SK-N-SH treated with all-trans-retinoic acid at 6 μM for 48 hours (cell line): ENCODE data around the gene FDXACB1.

Experiments
- ATAC-seq: fragments of 200-7000 bp; cut with Tn5 transposase; 3 replicates; pipeline ENCODE4 v1.9.1; 2020; ENCODE audit warnings: mild to moderate bottlenecking, moderate library complexity
- BACH2 ChIP-seq: fragments of 250-450 bp; sonication (Bioruptor Pico); IDR thresholded peaks from 2 replicates; pipeline ENCODE4 v1.9.0; 2021; ENCODE audit warnings: mild to moderate bottlenecking, borderline replicate concordance
- CSDC2 ChIP-seq: fragments of 250-450 bp; sonication (Bioruptor Pico); IDR thresholded peaks from 2 replicates; pipeline ENCODE4 v1.5.0; 2020; ENCODE audit warnings: mild to moderate bottlenecking, moderate library complexity
- ESRRG ChIP-seq: fragments of 250-450 bp; sonication (Bioruptor Pico); IDR thresholded peaks from 2 replicates; pipeline ENCODE4 v1.6.1; 2021; ENCODE audit warnings: mild to moderate bottlenecking
- GLIS3 ChIP-seq: fragments of 250-450 bp; sonication (Bioruptor Pico); IDR thresholded peaks from 2 replicates; pipeline ENCODE4 v1.5.0; 2020; ENCODE audit warnings: mild to moderate bottlenecking, moderate library complexity
- ISL1 ChIP-seq: fragments of 250-450 bp; sonication (Bioruptor Pico); IDR thresholded peaks from 2 replicates; pipeline ENCODE4 v2.1.2; 2022; ENCODE audit warnings: mild to moderate bottlenecking, moderate library complexity
- OSR1 ChIP-seq: fragments of 250-450 bp; sonication (Bioruptor Pico); IDR thresholded peaks from 2 replicates; pipeline ENCODE4 v1.8.0; 2022; ENCODE audit warnings: moderate library complexity, mild to moderate bottlenecking, inconsistent platforms
- PPARA ChIP-seq: fragments of 250-450 bp; sonication (Bioruptor Pico); IDR thresholded peaks from 2 replicates; pipeline ENCODE4 v1.5.0; 2020; ENCODE audit warnings: mild to moderate bottlenecking, borderline replicate concordance
- RARB ChIP-seq: fragments of 250-450 bp; sonication (Bioruptor Pico); IDR thresholded peaks from 2 replicates; pipeline ENCODE4 v1.8.0; 2021; ENCODE audit warnings: mild to moderate bottlenecking, moderate library complexity
- SNAI2 ChIP-seq: fragments of 250-450 bp; sonication (Bioruptor Pico); IDR thresholded peaks from 2 replicates; pipeline ENCODE4 v1.5.0; 2020; ENCODE audit warnings: mild to moderate bottlenecking, moderate library complexity
- TCF4 ChIP-seq: fragments of 250-450 bp; sonication (Bioruptor Pico); IDR thresholded peaks from 2 replicates; pipeline ENCODE4 v1.8.0; 2021; ENCODE audit warnings: mild to moderate bottlenecking, moderate library complexity, borderline replicate concordance
- TOX ChIP-seq: fragments of 250-450 bp; sonication (Bioruptor Pico); IDR thresholded peaks from 2 replicates; pipeline ENCODE4 v1.8.0; 2021; ENCODE audit warnings: mild to moderate bottlenecking, moderate library complexity, borderline replicate concordance
- ZC3H10 ChIP-seq: fragments of 250-450 bp; sonication (Bioruptor Pico); IDR thresholded peaks from 2 replicates; pipeline ENCODE4 v1.5.1; 2021; ENCODE audit warnings: mild to moderate bottlenecking, moderate library complexity
- ZFP30 ChIP-seq: fragments of 450-650 bp; formaldehyde crosslinking; IDR thresholded peaks from 2 replicates; pipeline ENCODE4 v1.5.0; 2022; ENCODE audit warnings: mild to moderate bottlenecking, moderate library complexity
- ZNF70 ChIP-seq: fragments of 450-650 bp; formaldehyde crosslinking; IDR thresholded peaks from 2 replicates; pipeline ENCODE4 v1.5.0; 2020; ENCODE audit warnings: mild to moderate bottlenecking, moderate library complexity
- ZNF8 ChIP-seq: fragments of 450-650 bp; formaldehyde crosslinking; IDR thresholded peaks from 2 replicates; pipeline ENCODE4 v1.5.0; 2020; ENCODE audit warnings: mild to moderate bottlenecking, moderate library complexity
- TF ChIP-seq, protein P1 (sequence below): fragments of 250-450 bp; sonication (Bioruptor Pico); IDR thresholded peaks from 2 replicates; pipeline ENCODE4 v1.8.0; 2020; ENCODE audit warnings: mild to moderate bottlenecking, moderate library complexity, borderline replicate concordance
- TF ChIP-seq, protein P2 (sequence below): fragments of 250-450 bp; sonication (Bioruptor Pico); IDR thresholded peaks from 2 replicates; pipeline ENCODE4 v1.5.1; 2020; ENCODE audit warnings: low read depth, mild to moderate bottlenecking, moderate library complexity
- TF ChIP-seq, protein P3 (sequence below): fragments of 250-450 bp; sonication (Bioruptor Pico); IDR thresholded peaks from 2 replicates; pipeline ENCODE4 v1.5.0; 2020; ENCODE audit warnings: mild to moderate bottlenecking, moderate library complexity
- TF ChIP-seq, protein P4 (sequence below): fragments of 250-450 bp; sonication (Bioruptor Pico); IDR thresholded peaks from 2 replicates; pipeline ENCODE4 v1.5.1; 2021; ENCODE audit warnings: mild to moderate bottlenecking, moderate library complexity

Gene FDXACB1, protein sequence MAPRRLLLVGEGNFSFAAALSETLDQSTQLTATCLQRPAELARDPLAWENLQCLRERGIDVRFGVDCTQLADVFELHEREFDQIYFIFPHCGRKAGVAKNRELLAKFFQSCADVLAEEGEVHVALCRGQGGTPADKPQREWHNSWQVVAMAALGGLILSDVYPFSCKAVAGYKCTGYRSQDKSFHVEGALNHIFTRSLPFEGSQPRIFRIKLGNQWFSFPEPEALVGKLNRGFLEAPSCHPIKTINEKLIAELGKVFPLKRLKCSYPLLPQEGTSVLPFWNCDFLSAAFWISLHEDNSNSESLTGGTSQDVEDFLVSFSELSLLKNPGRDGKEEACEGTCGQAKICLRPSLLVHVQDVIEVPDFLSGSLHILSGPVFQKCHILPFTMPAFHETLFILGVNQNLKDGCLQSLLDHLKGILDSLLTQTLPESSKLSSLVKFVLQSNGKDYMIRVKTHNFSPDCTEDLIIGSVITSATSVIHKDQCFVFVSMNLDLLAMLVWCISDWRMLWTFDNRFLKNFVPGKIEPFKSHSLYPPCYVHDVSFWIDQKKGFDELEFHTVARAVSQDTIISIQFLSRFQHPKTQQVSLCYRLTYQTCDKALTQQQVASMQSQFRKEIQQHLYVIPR

DNA sequence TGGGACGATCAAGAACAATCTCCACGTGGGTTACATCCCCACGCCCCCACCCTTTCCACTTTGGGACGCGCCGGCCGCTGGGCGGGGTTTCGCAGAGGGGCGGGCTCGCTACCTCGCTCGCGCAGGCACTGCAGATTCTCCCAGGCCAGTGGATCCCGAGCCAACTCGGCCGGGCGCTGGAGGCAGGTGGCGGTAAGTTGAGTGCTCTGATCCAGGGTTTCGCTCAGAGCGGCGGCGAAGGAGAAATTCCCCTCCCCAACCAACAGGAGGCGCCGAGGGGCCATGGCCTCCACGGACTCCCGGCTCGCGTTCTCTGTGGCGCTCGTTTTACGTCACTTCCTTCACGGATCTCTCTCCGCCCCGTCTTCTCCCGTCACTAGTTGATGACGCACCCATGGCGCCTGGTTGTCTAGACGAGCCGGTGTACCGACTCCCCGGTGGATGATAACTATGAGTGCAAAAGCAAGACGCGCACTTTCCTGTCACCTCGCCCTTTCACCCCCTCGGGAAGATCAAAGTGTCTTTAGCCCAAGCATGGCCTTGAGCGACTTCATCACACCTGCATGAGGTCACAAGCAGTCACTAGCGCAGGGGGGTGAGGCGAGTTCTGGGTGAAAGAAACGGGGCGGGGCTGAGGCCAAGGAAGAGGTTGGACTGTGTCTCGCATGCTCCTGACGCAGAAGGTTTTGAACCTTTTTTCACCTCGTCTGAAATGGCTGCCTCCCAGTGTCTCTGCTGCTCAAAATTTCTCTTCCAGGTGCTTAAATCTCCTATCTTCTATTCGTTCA lies at the start of gene FDXACB1, which contains the start of gene CFAP68:
Gene FDXACB1, minus strand, starts transcription at position 317 of the 788 bp plus-strand sequence. Its CDS starts 33 bp downstream, at position 284.
Gene CFAP68, plus strand, starts transcription at position 693 of the 788 bp plus-strand sequence. Its CDS starts 20 bp downstream, at position 713.
- TF ChIP-seq RARB (CRISPR knock-in tag) (no peak), BACH2 (no peak), TOX (CRISPR knock-in tag) (no peak), ZFP30 (no peak), TCF4 (CRISPR knock-in tag) (no peak), ISL1 (CRISPR knock-in tag) (no peak), GLIS3 (no peak), ESRRG (CRISPR knock-in tag) (no peak)
- TF ChIP-seq, protein P1, sequence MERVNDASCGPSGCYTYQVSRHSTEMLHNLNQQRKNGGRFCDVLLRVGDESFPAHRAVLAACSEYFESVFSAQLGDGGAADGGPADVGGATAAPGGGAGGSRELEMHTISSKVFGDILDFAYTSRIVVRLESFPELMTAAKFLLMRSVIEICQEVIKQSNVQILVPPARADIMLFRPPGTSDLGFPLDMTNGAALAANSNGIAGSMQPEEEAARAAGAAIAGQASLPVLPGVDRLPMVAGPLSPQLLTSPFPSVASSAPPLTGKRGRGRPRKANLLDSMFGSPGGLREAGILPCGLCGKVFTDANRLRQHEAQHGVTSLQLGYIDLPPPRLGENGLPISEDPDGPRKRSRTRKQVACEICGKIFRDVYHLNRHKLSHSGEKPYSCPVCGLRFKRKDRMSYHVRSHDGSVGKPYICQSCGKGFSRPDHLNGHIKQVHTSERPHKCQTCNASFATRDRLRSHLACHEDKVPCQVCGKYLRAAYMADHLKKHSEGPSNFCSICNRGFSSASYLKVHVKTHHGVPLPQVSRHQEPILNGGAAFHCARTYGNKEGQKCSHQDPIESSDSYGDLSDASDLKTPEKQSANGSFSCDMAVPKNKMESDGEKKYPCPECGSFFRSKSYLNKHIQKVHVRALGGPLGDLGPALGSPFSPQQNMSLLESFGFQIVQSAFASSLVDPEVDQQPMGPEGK (CRISPR knock-in tag) = no peak

DNA sequence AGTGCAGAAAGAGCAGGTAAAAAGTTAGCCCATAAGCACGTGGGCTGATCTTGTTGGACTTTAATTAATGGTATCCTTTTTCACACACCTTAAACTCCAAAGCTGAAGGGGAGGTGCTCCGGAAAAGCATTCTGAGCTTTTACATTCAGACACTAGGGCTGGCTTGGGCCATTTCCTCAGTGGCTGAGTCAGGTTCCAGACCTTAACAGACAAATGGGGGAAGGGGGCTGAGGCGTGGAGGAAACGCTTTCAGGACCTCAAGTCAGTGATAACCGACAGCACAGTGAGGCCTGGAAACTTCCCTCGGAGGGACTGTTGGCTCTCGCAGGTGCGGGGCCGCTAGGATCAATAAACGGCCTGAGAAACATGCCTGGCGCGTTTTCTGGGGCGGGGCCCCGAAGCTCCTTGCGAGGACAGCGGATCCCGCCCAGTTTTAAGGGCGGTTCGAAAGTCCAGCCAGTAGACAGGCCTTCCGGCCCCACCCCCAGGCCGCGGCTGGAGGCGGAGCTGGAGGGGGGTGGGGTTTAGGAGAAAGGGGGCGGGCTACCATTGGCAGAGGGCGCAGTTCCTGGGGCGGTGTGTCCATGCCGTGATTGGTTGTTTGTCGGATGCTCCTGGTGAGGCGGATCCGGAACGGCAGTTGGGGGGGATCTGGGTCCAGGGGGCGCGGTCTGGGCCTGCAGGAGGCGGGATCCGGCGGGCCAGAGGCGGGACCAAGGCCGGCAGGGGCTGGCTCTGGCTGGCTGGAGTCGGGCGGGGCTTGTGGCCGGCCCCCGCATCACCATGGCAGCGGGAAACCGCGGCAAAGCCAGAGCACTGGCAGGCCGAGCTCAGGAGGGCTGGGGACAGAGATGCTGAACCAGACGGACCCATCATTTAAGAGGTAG lies 47.8 kb upstream of the FDXACB1 start:
- TF ChIP-seq ISL1 (CRISPR knock-in tag) = no peak
- no peak for TF ChIP-seq ZC3H10 (CRISPR knock-in tag)
- TF ChIP-seq BACH2 = no peak
- TF ChIP-seq ZNF8 = no peak
- no peak for TF ChIP-seq RARB (CRISPR knock-in tag)
- TF ChIP-seq OSR1 (CRISPR knock-in tag) = no peak
- TF ChIP-seq, protein P2, sequence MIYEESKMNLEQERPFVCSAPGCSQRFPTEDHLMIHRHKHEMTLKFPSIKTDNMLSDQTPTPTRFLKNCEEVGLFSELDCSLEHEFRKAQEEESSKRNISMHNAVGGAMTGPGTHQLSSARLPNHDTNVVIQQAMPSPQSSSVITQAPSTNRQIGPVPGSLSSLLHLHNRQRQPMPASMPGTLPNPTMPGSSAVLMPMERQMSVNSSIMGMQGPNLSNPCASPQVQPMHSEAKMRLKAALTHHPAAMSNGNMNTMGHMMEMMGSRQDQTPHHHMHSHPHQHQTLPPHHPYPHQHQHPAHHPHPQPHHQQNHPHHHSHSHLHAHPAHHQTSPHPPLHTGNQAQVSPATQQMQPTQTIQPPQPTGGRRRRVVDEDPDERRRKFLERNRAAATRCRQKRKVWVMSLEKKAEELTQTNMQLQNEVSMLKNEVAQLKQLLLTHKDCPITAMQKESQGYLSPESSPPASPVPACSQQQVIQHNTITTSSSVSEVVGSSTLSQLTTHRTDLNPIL (CRISPR knock-in tag) = no peak
- no peak for TF ChIP-seq PPARA
- no peak for TF ChIP-seq ZFP30
- no peak for TF ChIP-seq CSDC2
- no peak for TF ChIP-seq TOX (CRISPR knock-in tag)
- TF ChIP-seq, protein P3, sequence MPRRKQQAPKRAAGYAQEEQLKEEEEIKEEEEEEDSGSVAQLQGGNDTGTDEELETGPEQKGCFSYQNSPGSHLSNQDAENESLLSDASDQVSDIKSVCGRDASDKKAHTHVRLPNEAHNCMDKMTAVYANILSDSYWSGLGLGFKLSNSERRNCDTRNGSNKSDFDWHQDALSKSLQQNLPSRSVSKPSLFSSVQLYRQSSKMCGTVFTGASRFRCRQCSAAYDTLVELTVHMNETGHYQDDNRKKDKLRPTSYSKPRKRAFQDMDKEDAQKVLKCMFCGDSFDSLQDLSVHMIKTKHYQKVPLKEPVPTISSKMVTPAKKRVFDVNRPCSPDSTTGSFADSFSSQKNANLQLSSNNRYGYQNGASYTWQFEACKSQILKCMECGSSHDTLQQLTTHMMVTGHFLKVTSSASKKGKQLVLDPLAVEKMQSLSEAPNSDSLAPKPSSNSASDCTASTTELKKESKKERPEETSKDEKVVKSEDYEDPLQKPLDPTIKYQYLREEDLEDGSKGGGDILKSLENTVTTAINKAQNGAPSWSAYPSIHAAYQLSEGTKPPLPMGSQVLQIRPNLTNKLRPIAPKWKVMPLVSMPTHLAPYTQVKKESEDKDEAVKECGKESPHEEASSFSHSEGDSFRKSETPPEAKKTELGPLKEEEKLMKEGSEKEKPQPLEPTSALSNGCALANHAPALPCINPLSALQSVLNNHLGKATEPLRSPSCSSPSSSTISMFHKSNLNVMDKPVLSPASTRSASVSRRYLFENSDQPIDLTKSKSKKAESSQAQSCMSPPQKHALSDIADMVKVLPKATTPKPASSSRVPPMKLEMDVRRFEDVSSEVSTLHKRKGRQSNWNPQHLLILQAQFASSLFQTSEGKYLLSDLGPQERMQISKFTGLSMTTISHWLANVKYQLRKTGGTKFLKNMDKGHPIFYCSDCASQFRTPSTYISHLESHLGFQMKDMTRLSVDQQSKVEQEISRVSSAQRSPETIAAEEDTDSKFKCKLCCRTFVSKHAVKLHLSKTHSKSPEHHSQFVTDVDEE (CRISPR knock-in tag) = no peak
- TF ChIP-seq, protein P4, sequence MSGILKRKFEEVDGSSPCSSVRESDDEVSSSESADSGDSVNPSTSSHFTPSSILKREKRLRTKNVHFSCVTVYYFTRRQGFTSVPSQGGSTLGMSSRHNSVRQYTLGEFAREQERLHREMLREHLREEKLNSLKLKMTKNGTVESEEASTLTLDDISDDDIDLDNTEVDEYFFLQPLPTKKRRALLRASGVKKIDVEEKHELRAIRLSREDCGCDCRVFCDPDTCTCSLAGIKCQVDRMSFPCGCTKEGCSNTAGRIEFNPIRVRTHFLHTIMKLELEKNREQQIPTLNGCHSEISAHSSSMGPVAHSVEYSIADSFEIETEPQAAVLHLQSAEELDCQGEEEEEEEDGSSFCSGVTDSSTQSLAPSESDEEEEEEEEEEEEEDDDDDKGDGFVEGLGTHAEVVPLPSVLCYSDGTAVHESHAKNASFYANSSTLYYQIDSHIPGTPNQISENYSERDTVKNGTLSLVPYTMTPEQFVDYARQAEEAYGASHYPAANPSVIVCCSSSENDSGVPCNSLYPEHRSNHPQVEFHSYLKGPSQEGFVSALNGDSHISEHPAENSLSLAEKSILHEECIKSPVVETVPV (CRISPR knock-in tag) = no peak
- TF ChIP-seq ZNF70 = no peak
- no peak for TF ChIP-seq SNAI2 (CRISPR knock-in tag)
- ATAC-seq = peak; percentile 95

More for the DNA sequence above, at the start of gene FDXACB1, which contains the start of gene CFAP68:
- ATAC-seq = peak; percentile 93

DNA sequence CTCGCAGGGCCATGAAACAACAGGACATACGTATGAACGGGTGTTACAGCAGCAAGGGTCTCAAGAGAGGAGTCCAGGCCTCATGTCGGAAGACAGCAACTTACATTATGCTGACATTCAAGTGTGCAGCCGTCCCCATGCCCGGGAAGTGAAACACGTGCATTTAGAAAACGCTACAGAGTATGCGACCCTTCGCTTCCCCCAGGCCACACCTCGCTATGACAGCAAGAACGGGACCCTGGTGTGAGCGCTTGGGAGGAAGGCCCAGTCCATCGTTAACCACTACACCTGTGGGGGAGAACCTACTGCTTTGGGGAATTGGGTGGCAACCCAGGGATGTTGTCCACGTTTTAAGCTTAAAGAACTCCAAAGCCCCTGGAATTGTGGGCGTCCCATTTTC lies 47.0 kb upstream of the FDXACB1 start:
- TF ChIP-seq, protein P4 (CRISPR knock-in tag) = no peak
- TF ChIP-seq ZNF70 (no peak), ESRRG (CRISPR knock-in tag) (no peak)
- no peak for ATAC-seq
